ENCODE results near the gene B3GAT1. TPM values are rescaled to one million over a fixed set of nuclear protein-coding genes. Genes with fewer than 3 reads are reported as not detected.
A peak's percentile ranks its signal among the peaks of the same experiment; 100 is the strongest.

The B3GAT1 gene
- total RNA-seq, 1 experiment from 2014 or later: not detected

DNA sequence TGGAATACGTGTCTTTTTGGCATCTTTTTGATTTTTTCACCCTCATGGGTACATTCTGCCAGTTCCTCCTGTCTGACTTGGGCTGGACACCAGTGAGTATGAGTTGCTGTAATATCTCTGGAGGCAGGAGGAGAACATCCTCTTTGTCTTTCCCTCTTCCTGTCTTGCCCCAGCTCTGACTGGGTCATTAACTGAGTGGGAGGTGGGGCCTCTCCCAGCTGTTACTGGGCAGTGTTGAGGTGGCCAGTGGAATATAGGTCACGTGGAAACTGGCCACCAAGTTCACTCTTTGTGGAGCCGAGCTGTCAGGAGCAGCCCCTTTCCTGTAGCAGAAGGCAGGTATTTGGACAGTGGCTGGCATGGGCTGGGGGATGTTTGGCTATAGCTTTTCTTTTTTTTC is 78.1 kb downstream of the B3GAT1 start (continued):
- TF ChIP-seq ZNF274 (IDR thresholded peaks at IDR 0.05; ENCODE audit: low read depth, low read length): no peak
- no peak for TF ChIP-seq JUND (IDR thresholded peaks at IDR 0.05)
- no peak for TF ChIP-seq EGR1 (IDR thresholded peaks at IDR 0.05; ENCODE audit: low read depth)
- no peak for TF ChIP-seq POLR2A (IDR thresholded peaks at IDR 0.05; ENCODE audit: borderline replicate concordance, extremely low read depth, insufficient read depth, insufficient read length)
- TF ChIP-seq EZH2 (IDR thresholded peaks at IDR 0.05): no peak
- TF ChIP-seq SRF (IDR thresholded peaks at IDR 0.05; ENCODE audit: low read depth): no peak
- no peak for TF ChIP-seq POLR2AphosphoS5 (IDR thresholded peaks at IDR 0.05; ENCODE audit: low read depth, low read length)

DNA sequence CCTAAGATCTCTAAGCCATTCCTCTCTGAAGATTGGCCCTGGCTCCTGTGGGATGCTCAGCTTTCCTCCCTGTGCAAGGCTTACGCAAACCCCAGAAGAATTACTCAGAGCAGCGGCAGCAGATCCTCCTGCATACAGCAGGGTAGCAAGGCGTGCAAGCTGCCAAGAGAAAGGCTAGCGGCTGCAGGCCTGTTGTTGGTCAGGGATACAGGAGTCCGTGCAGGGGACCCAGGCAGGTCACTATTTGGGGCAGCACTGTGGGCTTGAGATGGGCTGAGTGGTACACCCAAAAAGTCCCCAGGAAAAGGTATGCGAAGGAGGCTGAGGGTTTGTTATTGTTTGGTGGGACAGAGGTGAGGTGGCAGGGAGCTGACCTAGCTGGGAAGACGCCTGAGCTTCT is 78.7 kb downstream of the B3GAT1 start:
- ATAC-seq: no peak
- H3K4me2 ChIP-seq (ENCODE audit: low read length): 0 out of 2 replicates have a peak overlapping the region, but pooled peaks have one; percentile 93
- H3K27me3 ChIP-seq (ENCODE audit: insufficient read depth, low read length): no peaks in the 10 kb centered on the region
- no peaks in the 10 kb centered on the region for H3K9me2 ChIP-seq (ENCODE audit: insufficient read depth)
- no peaks in the 10 kb centered on the region for H4K20me1 ChIP-seq (ENCODE audit: insufficient read depth)
- ChIA-PET POLR2A (no interaction called here), CTCF (no interaction called here), RAD21 (ENCODE audit: low non-redundant PET in 1 of 2, low total read pairs in 2 of 2, uncharacterized antibody in 2 of 2, unreplicated experiment in 2 of 2) (no interaction called here)
- peaks cover 17 to 38% of the 10 kb centered on the region in 2 experiments; a peak in 3 of 4 replicates for H3K4me1 ChIP-seq (ENCODE audit: control insufficient read depth in 1 of 2, insufficient read depth in 2 of 2, low read length in 2 of 2)
- H3K27ac ChIP-seq (ENCODE audit: low read depth, low read length): no peak overlapping the region
- no peak overlapping the region for H3K4me3 ChIP-seq (replicated peaks in 1 of 2; ENCODE audit: low read depth in 1 of 2, low read length in 2 of 2)
- no peak overlapping the region for H3K9ac ChIP-seq (ENCODE audit: low read length)
- intact Hi-C loops (cut with micrococcal nuclease): loop anchor here (2.0 to 10.0 kb wide), 2 partner anchors 109 to 321 kb away; partner anchors contain the start of gene VPS26B
- no peaks in the 10 kb centered on the region for H3K36me3 ChIP-seq (ENCODE audit: control insufficient read depth in 1 of 2, insufficient read depth in 2 of 2, low read length in 2 of 2)
- no peak for DNase-seq (ENCODE audit: low read depth, low spot score)
- no peaks in the 10 kb centered on the region for H3K9me3 ChIP-seq (ENCODE audit: control insufficient read depth in 1 of 2, insufficient read depth in 1 of 2, low read depth in 1 of 2, low read length in 2 of 2)
- no TSS peak for BruUV-seq (replicated peaks)
- H3K79me2 ChIP-seq (ENCODE audit: insufficient read depth, low read length): 0 out of 2 replicates have a peak, but pooled peaks cover 4% of the 10 kb centered on the region
- H2AFZ ChIP-seq (ENCODE audit: low read depth, low read length, poor library complexity, severe bottlenecking): no peak overlapping the region
- TF ChIP-seq EZH2phosphoT487 (IDR thresholded peaks at IDR 0.05; ENCODE audit: borderline replicate concordance): no peak
- no peak for TF ChIP-seq SRF (IDR thresholded peaks at IDR 0.05; ENCODE audit: low read depth)
- TF ChIP-seq, protein P1, sequence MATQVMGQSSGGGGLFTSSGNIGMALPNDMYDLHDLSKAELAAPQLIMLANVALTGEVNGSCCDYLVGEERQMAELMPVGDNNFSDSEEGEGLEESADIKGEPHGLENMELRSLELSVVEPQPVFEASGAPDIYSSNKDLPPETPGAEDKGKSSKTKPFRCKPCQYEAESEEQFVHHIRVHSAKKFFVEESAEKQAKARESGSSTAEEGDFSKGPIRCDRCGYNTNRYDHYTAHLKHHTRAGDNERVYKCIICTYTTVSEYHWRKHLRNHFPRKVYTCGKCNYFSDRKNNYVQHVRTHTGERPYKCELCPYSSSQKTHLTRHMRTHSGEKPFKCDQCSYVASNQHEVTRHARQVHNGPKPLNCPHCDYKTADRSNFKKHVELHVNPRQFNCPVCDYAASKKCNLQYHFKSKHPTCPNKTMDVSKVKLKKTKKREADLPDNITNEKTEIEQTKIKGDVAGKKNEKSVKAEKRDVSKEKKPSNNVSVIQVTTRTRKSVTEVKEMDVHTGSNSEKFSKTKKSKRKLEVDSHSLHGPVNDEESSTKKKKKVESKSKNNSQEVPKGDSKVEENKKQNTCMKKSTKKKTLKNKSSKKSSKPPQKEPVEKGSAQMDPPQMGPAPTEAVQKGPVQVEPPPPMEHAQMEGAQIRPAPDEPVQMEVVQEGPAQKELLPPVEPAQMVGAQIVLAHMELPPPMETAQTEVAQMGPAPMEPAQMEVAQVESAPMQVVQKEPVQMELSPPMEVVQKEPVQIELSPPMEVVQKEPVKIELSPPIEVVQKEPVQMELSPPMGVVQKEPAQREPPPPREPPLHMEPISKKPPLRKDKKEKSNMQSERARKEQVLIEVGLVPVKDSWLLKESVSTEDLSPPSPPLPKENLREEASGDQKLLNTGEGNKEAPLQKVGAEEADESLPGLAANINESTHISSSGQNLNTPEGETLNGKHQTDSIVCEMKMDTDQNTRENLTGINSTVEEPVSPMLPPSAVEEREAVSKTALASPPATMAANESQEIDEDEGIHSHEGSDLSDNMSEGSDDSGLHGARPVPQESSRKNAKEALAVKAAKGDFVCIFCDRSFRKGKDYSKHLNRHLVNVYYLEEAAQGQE (IDR thresholded peaks at IDR 0.05; ENCODE audit: low read depth): no peak
- TF ChIP-seq ZFX (IDR thresholded peaks at IDR 0.05): no peak
- TF ChIP-seq CBX3 (IDR thresholded peaks at IDR 0.05; ENCODE audit: low read depth): no peak
- TF ChIP-seq SIN3A (IDR thresholded peaks at IDR 0.05; ENCODE audit: low read depth): no peak
- no peak for TF ChIP-seq POLR2A (IDR thresholded peaks at IDR 0.05; ENCODE audit: borderline replicate concordance, extremely low read depth, insufficient read depth, insufficient read length)
- TF ChIP-seq ELF1 (IDR thresholded peaks at IDR 0.05; ENCODE audit: borderline replicate concordance, low read depth): no peak
- TF ChIP-seq JUND (IDR thresholded peaks at IDR 0.05): no peak
- TF ChIP-seq TCF7L2 (IDR thresholded peaks at IDR 0.05; ENCODE audit: borderline replicate concordance, extremely low read depth, insufficient read depth, insufficient read length): no peak
- TF ChIP-seq RAD21 (IDR thresholded peaks at IDR 0.05; ENCODE audit: low read depth): no peak
- TF ChIP-seq YY1 (IDR thresholded peaks at IDR 0.05; ENCODE audit: extremely low read depth, insufficient replicate concordance, low read depth, low read length): no peak
- no peak for TF ChIP-seq CEBPB (IDR thresholded peaks at IDR 0.05; ENCODE audit: low read depth)
- TF ChIP-seq ZNF274 (IDR thresholded peaks at IDR 0.05; ENCODE audit: low read depth, low read length): no peak
- TF ChIP-seq, protein P2, sequence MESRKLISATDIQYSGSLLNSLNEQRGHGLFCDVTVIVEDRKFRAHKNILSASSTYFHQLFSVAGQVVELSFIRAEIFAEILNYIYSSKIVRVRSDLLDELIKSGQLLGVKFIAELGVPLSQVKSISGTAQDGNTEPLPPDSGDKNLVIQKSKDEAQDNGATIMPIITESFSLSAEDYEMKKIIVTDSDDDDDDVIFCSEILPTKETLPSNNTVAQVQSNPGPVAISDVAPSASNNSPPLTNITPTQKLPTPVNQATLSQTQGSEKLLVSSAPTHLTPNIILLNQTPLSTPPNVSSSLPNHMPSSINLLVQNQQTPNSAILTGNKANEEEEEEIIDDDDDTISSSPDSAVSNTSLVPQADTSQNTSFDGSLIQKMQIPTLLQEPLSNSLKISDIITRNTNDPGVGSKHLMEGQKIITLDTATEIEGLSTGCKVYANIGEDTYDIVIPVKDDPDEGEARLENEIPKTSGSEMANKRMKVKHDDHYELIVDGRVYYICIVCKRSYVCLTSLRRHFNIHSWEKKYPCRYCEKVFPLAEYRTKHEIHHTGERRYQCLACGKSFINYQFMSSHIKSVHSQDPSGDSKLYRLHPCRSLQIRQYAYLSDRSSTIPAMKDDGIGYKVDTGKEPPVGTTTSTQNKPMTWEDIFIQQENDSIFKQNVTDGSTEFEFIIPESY (IDR thresholded peaks at IDR 0.05; ENCODE audit: extremely low read depth, insufficient replicate concordance, low read length): no peak
- TF ChIP-seq SP1 (IDR thresholded peaks at IDR 0.05; ENCODE audit: low read depth): no peak
- no peak for TF ChIP-seq POLR2AphosphoS5 (IDR thresholded peaks at IDR 0.05; ENCODE audit: low read depth, low read length)
- TF ChIP-seq FOSL1 (IDR thresholded peaks at IDR 0.05; ENCODE audit: low read depth): no peak

Data from HCT116 (cell line).